Measurements from ENCODE around the gene LRRC17. TPM values are rescaled to one million over a fixed set of nuclear protein-coding genes. Genes with fewer than 3 reads are reported as not detected.

LRRC17 gene
- total and polyA plus RNA-seq, 9 of the 15 experiments (the other 6 are each of a cell fraction or from before 2014, with no cell fraction given) = 0.03 to 0.18 (median 0.12) TPM; not detected in 5

DNA sequence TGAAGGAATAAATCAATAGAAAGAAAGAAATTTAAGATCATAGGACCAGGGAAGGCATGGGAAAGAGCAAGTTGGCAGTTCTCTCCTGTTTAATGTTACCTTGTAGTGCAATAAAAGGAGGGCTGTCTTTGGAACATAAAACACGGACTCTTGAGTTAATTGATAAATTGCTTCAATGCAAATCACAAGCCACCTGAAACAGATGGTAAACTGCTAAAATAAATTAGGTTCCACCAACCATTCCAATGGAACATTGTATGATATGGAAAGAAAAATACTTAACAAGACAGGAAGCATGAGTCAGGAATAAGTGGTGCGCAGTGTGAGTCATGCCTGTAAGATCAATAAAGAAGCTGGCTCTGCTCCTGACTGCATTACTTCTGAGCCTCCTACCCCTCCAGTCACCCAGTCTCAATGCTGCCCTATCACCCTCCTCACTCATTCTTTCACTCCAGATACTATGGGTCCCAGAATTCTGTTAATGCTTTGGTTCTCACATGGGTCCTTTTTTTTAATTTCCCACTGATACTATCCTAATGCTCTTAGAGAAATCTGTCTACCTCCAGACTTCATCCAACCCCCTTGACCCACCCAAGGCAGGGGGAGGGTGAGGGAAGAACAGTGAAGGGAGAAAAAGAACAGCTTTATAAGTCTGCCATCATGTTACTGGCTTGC lies 78.9 kb downstream of the LRRC17 start (continued):
- TF ChIP-seq, protein P1, sequence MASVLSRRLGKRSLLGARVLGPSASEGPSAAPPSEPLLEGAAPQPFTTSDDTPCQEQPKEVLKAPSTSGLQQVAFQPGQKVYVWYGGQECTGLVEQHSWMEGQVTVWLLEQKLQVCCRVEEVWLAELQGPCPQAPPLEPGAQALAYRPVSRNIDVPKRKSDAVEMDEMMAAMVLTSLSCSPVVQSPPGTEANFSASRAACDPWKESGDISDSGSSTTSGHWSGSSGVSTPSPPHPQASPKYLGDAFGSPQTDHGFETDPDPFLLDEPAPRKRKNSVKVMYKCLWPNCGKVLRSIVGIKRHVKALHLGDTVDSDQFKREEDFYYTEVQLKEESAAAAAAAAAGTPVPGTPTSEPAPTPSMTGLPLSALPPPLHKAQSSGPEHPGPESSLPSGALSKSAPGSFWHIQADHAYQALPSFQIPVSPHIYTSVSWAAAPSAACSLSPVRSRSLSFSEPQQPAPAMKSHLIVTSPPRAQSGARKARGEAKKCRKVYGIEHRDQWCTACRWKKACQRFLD (CRISPR knock-in tag; IDR thresholded peaks at IDR 0.05) = peak; percentile 87
- TF ChIP-seq NFRKB (IDR thresholded peaks at IDR 0.05; ENCODE audit: low read depth) = no peak; the same call in none of the 2 replicates
- TF ChIP-seq NRF1 (conservative IDR thresholded peaks at IDR 0.05 in 1 of 2, IDR thresholded peaks at IDR 0.05 in 1 of 2) = peak; percentile 43 to 46
- peak; percentile 80 for TF ChIP-seq MAFK (IDR thresholded peaks at IDR 0.05; ENCODE audit: low read length)
- peak; percentile 89 for TF ChIP-seq ETV5 (CRISPR knock-in tag; IDR thresholded peaks at IDR 0.05; ENCODE audit: low read depth)
- TF ChIP-seq, protein P2, sequence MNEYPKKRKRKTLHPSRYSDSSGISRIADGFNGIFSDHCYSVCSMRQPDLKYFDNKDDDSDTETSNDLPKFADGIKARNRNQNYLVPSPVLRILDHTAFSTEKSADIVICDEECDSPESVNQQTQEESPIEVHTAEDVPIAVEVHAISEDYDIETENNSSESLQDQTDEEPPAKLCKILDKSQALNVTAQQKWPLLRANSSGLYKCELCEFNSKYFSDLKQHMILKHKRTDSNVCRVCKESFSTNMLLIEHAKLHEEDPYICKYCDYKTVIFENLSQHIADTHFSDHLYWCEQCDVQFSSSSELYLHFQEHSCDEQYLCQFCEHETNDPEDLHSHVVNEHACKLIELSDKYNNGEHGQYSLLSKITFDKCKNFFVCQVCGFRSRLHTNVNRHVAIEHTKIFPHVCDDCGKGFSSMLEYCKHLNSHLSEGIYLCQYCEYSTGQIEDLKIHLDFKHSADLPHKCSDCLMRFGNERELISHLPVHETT (CRISPR knock-in tag; conservative IDR thresholded peaks at IDR 0.05 in 1 of 2, IDR thresholded peaks at IDR 0.05 in 1 of 2) = no peak
- TF ChIP-seq RFX5 (IDR thresholded peaks at IDR 0.05; ENCODE audit: low read depth, low read length) = no peak
- TF ChIP-seq SOX6 (IDR thresholded peaks at IDR 0.05) = peak; percentile 78
- TF ChIP-seq ETV1 (tag; conservative IDR thresholded peaks at IDR 0.05; ENCODE audit: low read depth) = peak; percentile 90
- TF ChIP-seq ZNF76 (CRISPR knock-in tag; IDR thresholded peaks at IDR 0.05; ENCODE audit: borderline replicate concordance) = 0 out of 2 replicates have a peak, but pooled peaks have one; percentile 58
- TF ChIP-seq MTA1 (IDR thresholded peaks at IDR 0.05; ENCODE audit: borderline replicate concordance) = peak; percentile 80; the same call in 1 of the 2 replicates
- TF ChIP-seq RBFOX2 (IDR thresholded peaks at IDR 0.05; ENCODE audit: low read depth, low read length) = peak; percentile 56
